ENCODE measurements around the gene OR8G1.
"Not testable (repeated sequence)": the region's sequence is repeated elsewhere in the genome, so short reads cannot be mapped to it uniquely, and the experiment has no call there.

OR8G1 gene

DNA sequence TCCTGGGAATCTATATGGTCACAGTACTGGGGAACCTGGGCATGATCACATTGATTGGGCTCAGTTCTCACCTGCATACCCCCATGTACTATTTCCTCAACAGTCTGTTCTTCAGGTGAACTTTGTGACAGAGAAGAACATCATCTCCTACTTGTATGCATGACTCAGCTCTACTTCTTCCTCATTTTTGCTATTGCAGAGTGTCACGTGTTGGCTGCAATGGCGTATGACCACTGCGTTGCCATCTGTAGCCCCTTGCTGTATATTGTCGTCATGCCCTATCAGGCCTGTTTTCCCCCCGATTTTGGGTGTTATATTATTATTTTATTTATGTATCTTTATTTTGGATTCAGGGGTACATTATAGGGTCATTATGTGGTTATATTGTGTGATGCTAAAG is 2.4 kb upstream of the OR8G1 start:
- DNase-seq: no peak

DNA sequence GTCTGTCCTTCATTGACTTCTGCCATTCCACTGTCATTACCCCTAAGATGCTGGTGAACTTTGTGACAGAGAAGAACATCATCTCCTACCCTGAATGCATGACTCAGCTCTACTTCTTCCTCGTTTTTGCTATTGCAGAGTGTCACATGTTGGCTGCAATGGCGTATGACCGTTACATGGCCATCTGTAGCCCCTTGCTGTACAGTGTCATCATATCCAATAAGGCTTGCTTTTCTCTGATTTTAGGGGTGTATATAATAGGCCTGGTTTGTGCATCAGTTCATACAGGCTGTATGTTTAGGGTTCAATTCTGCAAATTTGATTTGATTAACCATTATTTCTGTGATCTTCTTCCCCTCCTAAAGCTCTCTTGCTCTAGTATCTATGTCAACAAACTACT is 9.0 kb downstream of the OR8G1 start:
- not testable (repeated sequence) for DNase-seq

DNA sequence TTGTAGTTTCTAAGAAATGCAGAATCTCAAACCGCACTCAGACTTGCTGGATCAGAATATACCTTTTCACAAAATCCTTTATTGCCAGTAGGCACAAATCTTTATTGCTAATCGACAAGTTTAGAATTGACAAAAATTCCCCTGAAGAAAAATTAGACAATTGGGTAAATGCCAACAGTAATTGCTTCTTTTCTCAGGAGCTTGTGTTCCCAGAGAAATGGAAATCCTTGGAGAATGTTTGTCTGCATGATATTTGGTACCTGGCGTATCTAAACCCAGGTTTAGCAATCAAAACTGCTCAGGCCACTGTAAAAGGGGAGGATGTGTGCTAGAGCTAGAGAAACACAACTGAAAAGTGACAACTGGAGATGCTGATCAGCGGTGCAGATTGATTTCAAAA is 15.2 kb downstream of the OR8G1 start, which contains the start of gene OR8G5:
Gene OR8G5, plus strand, starts transcription at position 301 of the 400 bp plus-strand sequence. CDS start 8,556 bp downstream, outside the sequence.
- no peak for DNase-seq

DNA sequence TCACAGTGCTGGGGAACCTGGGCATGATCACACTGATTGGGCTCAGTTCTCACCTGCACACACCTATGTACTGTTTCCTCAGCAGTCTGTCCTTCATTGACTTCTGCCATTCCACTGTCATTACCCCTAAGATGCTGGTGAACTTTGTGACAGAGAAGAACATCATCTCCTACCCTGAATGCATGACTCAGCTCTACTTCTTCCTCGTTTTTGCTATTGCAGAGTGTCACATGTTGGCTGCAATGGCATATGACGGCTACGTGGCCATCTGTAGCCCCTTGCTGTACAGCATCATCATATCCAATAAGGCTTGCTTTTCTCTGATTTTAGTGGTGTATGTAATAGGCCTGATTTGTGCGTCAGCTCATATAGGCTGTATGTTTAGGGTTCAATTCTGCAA is 24.1 kb downstream of the OR8G1 start:
- not testable (repeated sequence) for DNase-seq

DNA sequence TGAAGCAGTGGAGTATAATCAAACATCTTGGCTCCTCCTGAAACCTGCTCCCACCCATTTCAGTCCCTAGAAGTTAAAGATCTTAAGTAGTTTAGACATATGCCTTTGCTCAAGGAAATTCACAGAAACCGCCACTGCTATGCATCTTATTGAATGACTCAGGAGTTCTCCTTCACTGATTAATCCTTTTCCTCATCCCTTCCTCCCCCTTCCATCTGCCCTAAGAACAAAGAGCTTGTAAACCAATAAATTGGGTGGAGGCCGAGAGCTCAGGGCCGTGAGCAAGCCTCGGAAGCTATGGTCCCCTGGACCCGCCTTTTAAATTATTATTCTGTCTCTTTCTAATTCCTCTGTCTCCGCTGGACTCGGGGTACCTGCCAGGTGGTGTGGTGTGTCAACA is 30.0 kb downstream of the OR8G1 start:
- DNase-seq: not testable (repeated sequence)

DNA sequence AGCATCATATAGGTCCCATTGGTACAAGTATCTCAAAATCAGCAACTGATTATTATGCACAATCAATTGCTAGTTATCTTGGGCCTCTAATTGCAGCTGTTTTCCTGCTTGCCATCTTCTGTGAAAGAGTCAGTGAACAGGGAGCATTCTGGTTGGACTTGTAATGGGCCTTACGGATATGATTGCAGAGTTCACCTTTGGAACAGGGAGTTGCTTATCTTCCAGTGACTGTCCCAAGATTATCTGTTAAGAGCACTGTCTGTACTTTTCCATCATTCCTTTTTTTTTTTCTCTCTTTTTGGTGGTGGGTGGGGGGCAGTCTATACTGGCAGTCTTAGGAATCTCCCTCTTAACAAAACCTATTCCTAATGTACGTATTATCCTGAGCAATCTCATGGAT is 33.1 kb downstream of the OR8G1 start:
- no peak for DNase-seq

DNA sequence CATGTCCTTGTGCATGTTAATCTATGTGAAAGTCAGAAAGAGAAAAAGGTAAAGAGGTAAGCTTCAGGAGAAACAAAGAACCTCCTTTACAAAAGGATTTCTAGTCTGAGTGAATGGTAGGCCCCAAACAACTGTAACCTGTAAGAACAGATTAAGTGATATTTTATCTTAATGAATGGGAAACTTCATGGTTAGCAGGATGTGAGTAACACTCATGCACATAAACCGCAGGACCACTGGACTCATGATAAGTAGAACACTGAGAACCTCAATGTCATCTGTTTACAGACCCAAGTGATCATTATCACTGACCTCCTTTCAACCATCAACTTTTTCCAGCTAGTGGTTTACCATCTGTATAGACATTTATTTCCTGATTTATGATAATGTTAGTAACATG is 35.2 kb downstream of the OR8G1 start:
- no peak for DNase-seq

DNA sequence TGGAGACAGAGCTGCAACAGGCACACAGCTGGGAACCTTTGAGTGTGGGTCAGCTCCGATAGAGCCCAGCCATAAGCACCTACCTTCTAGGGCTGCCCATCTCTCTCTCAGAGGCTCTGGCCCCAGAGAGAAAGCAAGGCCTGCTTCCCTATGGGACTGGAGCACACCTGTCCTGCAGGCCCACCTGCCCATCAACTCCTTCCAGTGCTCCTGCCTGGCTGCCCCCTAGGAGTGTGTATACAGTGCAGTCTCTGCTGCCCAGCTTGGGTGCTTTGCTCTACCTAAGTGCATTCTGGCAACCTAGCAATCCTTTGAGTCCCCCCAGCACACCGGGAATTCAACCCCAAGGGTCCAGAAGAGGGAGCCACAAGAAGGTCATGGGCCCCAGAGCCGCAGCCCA is 36.3 kb downstream of the OR8G1 start:
- DNase-seq: no peak

DNA sequence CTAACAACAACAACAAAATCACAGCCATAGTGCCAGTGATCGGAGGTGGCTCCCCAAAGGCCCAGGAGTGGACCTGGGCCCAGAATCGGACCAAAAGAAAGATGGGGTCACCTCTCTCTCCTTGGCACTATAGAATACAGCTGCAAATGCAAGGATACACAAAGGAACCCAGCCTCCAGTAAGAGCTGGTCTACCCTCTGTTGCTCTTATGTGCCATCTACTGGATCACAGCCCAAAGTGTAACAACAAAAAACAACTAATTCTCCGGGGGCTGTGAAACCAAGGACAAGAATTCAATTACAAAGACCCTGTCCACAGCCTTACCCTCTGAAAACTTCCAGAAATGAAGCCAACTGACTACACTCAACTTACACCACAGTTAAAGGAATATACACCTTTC is 36.9 kb downstream of the OR8G1 start:
- DNase-seq: no peak

DNA sequence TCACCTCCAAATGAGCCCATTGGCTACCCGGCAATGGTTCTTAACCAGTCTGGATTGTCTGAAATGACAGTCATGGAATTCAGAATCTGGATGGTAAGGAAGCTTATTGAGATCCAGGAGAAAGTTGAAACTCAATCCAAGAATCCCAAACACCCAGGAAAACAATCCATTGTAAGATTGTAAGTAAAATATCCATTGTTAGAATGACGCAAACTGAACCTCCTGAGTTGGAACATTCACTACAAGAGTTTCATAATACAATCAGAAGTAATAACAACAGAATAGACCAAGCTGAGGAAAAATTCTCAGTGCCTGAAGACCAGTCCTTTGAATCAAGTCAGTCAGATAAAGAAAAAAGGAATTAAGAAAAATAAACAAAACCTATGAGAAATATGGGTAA is 37.4 kb downstream of the OR8G1 start:
- DNase-seq: no peak

DNA sequence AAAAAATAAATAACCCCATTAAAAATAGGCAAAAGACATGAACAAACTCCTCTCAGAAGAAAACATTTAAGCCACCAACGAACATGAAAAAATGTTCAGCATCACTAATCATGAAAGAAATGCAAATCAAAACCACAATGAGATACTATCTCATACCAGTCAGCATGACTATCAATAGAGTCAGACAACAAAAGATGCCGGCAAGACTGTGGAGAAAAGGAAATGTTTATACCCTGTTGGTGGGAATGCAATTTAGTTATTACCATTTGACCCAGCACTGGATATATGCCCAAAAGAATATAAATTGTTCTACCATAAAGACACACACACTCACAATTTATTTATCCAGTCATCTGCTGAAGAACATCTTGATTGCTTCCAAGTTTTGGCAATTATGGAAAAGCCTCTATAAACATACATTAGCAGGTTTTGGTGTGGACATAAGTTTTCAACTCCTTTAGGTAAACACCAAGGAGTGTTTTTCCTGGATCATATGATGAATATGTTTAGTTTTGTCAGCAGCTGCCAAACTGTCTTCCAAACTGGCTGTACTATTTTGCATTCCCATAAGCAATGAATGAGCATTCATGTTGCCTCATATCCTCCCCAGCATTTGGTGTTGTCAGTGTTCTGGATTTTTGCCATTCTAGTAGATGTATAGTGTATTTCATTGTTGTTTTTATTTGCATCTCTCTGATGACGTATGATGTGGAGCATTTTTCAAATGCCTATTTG is 44.9 kb downstream of the OR8G1 start:
- no peak for DNase-seq

DNA sequence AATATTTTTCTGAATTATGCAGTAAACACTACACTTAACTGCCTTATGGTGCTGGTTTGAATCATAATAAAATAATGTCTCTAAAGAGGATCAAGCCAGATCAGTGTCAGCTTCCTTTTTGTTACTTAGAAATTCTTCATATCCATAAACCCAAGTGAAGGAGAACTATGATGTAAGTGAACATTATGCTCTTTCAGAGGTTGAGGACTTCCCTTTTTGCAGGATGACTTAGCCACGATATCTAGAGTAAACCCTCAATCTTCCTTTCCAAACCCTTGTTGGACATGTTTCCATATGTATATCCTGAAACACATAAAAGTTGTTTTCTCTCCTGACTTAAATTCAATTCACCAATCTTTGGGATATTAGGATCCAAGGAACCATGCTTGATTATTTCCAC is 53.8 kb downstream of the OR8G1 start:
- no peak for DNase-seq

DNA sequence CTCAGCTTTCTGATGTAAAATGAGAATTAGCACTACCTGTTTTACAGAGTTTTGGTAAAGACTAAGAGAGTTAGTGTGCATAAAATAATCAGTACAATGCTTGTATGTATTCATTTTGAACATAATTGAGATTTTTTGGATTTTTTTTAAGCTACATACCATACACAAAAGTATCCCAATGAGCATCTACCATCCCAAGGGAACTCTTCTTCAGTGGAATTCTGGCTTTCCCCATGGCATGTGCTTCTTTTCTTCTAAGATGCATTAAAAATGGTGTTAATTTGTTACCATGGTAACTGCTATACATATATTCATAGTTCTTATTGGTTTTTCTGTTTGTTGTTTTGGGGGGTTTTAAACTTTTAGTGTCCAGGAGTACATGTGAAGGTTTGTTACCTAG is 55.1 kb downstream of the OR8G1 start:
- DNase-seq: no peak

DNA sequence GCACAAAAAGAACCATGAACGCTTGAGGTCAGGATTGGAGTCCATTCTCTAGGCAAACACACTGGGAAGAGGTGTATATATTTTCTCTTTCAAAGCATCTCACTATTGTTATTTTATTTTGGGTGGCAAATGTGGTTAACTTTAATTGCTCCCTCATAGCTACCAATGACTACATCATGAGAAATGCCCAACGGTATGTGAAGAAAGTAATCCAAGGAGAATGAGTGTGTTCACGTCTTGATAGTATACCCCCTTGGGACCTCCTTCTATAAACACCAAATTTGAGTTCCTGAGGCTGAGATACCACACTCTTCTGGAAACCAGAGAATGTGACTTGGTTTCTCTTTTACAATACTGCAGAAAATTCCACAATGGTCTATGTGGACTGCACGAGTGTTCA is 57.0 kb downstream of the OR8G1 start:
- DNase-seq: no peak

DNA sequence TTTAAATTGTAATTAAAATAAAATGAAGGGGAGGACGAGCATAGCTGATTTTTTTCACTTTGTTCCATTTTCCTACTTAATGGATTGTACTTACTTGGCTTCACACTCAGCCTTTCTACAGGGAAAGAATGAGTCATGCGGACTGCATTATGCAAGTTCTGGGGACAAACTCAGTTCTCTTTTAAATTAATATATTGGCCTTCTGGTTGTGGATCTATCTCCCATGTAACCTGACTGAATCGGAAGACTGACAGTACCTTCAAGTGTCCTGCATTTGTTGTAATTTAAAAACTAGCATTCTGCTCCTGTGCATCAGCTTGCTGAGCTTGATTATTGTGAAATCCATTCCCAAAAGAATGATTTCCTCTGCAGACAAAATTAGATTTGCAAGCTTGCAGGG is 60.7 kb downstream of the OR8G1 start:
- DNase-seq: no peak

DNA sequence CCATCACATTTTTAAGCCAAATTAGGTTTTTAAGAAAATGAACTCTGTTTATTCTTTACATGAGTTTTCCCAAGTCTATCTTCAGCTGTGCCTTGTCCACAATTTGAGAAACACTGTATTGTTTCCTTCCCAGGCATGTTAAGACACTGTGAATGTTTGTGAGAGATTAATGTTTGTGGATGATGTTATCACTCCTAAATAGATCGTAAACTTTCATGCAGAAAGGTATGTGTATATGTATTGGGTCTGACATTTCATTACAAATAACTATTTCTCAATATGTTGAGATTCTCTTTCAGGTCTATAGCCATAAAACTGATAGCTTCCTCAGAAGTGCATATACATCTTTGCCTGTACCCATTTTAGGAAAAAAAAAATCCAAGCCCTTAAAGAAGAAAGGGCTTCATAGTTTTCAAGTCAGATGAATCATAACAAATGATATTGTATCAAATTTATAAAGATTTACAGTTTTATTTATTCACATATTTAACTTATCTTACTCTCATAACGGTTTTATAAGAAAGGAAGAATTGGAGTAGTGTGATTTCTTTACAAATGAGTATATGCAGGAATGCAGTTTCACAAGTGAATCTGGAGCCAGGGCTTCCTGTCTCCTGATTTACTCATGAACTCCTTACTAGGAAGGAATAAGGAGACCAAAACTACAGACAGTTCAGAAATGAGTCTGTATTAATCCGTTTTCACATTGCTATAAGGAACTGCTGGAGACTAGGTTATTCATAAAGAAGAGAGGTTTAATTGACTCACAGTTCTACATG is 61.6 kb downstream of the OR8G1 start:
- no peak for DNase-seq
